Karpas-422 (cell line): ENCODE results near the gene EEF1E1. TPM values are rescaled to one million over a fixed set of nuclear protein-coding genes. Genes with fewer than 3 reads are reported as not detected.

Source experiments
- DNase-seq: peaks from one replicate; pipeline ENCODE4 v3.0.0-alpha.2; 2015
- H2AFZ ChIP-seq: fragments of 200-600 bp; sonication (generic); 2 replicates; pipeline ENCODE4 v1.6.1; 2014; ENCODE audit warnings: antibody characterized with exemption, low read length, mixed read lengths
- H3K27ac ChIP-seq: fragments of 200-600 bp; sonication (generic); 2 replicates; pipeline ENCODE4 v1.5.1; 2014; ENCODE audit warnings: mild to moderate bottlenecking, low read length, moderate library complexity
- H3K27me3 ChIP-seq: fragments of 200-600 bp; sonication (generic); 2 replicates; pipeline ENCODE4 v1.6.1; 2014; ENCODE audit warnings: low read length, mixed read lengths
- H3K36me3 ChIP-seq: fragments of 200-600 bp; sonication (generic); 2 replicates; pipeline ENCODE4 v1.6.1; 2014; ENCODE audit warnings: low read length, mixed read lengths; ENCODE audit not compliant: insufficient read depth
- H3K4me1 ChIP-seq: fragments of 200-600 bp; sonication (generic); 2 replicates; pipeline ENCODE4 v1.6.1; 2014; ENCODE audit warnings: mild to moderate bottlenecking, low read length, mixed read lengths
- H3K4me2 ChIP-seq: fragments of 200-600 bp; sonication (generic); 2 replicates; pipeline ENCODE4 v1.6.1; 2014; ENCODE audit warnings: low read length, low read depth, mild to moderate bottlenecking; ENCODE audit not compliant: poor library complexity, severe bottlenecking
- H3K4me3 ChIP-seq: fragments of 200-600 bp; sonication (generic); 2 replicates; pipeline ENCODE4 v1.5.1; 2014; ENCODE audit warnings: mild to moderate bottlenecking, antibody characterized with exemption, low read length, mixed read lengths
- H3K79me2 ChIP-seq: fragments of 200-600 bp; sonication (generic); 2 replicates; pipeline ENCODE4 v1.6.1; 2014; ENCODE audit warnings: mild to moderate bottlenecking, low read length, mixed read lengths
- H3K9ac ChIP-seq: fragments of 200-600 bp; sonication (generic); 2 replicates; pipeline ENCODE4 v1.6.0; 2014; ENCODE audit warnings: low read length
- H3K9me2 ChIP-seq: fragments of 200-600 bp; sonication (generic), shearing (Covaris generic); replicated peaks from 2 replicates; pipeline ENCODE4 v1.6.0; 2014; ENCODE audit warnings: mild to moderate bottlenecking, low read length, moderate library complexity; ENCODE audit not compliant: insufficient read depth
- H3K9me3 ChIP-seq: fragments of 300-700, 200-600 bp; sonication (generic); 2 replicates; pipeline ENCODE4 v1.6.1; 2014; ENCODE audit warnings: low read length, mixed read lengths
- H4K20me1 ChIP-seq: fragments of 200-600 bp; sonication (generic); 2 replicates; pipeline ENCODE4 v1.6.1; 2014; ENCODE audit warnings: mild to moderate bottlenecking, antibody characterized with exemption, low read length, low read depth; ENCODE audit not compliant: insufficient read depth
- total RNA-seq: library from RNA; depleted of rRNA; stranded (reverse); fragments of >200 nt; shearing (Covaris generic); gene quantifications from 2 replicates; pipeline ENCODE4 v1.2.3, GENCODE V29; 2014; ENCODE audit warnings: low replicate concordance

EEF1E1 gene
- total RNA-seq, 1 experiment from 2014 or later: 74.9 TPM

DNA sequence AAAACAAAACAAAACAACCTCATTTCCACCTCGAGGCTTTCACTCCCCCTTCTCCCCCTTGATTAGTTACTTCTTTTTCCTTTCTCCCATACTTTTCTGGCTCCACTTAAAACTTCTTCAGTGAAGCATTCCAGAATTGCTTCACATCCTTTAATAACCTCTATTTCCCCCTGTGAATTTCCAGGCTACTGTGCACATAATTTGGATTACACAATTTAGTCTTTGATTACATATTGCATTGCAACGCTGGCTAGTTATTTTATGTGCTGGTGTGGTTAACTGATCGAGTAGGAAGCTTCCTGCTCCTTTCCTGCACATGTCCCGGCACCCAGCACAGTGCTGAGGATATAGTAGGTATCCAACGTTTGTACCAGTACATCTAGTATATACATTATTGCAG is 28.1 kb upstream of the EEF1E1 start:
- Histone ChIP-seq H3K4me2 (no peak overlapping the region), H3K9ac (no peak overlapping the region), H3K27ac (no peak overlapping the region), H3K4me3 (no peak overlapping the region), H4K20me1 (no peaks in the 10 kb centered on the region), H3K79me2 (no peaks in the 10 kb centered on the region), H2AFZ (no peak overlapping the region), H3K9me3 (no peaks in the 10 kb centered on the region), H3K9me2 (no peaks in the 10 kb centered on the region), H3K27me3 (no peaks in the 10 kb centered on the region), H3K4me1 (no peaks in the 10 kb centered on the region), H3K36me3 (no peaks in the 10 kb centered on the region)
- DNase-seq: no peak

DNA sequence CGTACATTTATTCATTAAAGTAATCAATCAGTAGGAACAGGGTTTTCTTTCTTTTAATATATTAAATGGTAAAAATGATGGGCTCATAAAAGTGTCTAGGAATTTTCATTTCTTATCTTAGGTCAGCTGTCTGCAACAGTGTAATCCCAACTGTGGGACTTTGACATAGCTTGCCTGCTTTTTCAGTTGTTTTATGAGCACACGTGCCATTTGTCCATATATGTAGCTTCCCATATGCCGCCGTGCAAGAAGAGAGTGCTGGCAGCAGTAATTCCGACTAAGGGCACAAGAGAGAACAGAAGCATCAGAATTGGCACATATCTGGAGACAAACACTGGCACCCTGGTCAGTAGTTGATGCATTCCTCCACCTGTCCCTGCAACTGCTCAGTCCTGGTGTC is 20.9 kb upstream of the EEF1E1 start:
- Histone ChIP-seq H3K27ac (no peak overlapping the region), H4K20me1 (no peaks in the 10 kb centered on the region), H3K79me2 (no peaks in the 10 kb centered on the region)

GRCh38 chr6:8114956-8115355 is 12.6 kb upstream of the EEF1E1 start:
- Histone ChIP-seq H3K4me3 (no peak overlapping the region), H4K20me1 (no peaks in the 10 kb centered on the region), H3K27me3 (no peaks in the 10 kb centered on the region)

More for the DNA sequence above, 20.9 kb upstream of the EEF1E1 start:
- Histone ChIP-seq H3K4me2 (no peak overlapping the region), H3K9me3 (no peaks in the 10 kb centered on the region), H2AFZ (no peak overlapping the region), H3K4me1 (no peaks in the 10 kb centered on the region), H3K9me2 (no peaks in the 10 kb centered on the region), H3K36me3 (no peaks in the 10 kb centered on the region), H3K4me3 (no peak overlapping the region), H3K27me3 (no peaks in the 10 kb centered on the region), H3K9ac (no peak overlapping the region)
- DNase-seq: no peak

GRCh38 chr6:8113131-8113654 is 10.8 kb upstream of the EEF1E1 start:
- no peak overlapping the region for H2AFZ ChIP-seq
- H3K79me2 ChIP-seq: no peaks in the 10 kb centered on the region
- H3K27ac ChIP-seq: no peak overlapping the region
- H3K9me3 ChIP-seq: no peaks in the 10 kb centered on the region
- no peak overlapping the region for H3K4me3 ChIP-seq
- no peaks in the 10 kb centered on the region for H3K4me1 ChIP-seq
- DNase-seq: no peak
- H3K9me2 ChIP-seq: no peaks in the 10 kb centered on the region
- no peak overlapping the region for H3K9ac ChIP-seq
- H3K27me3 ChIP-seq: no peaks in the 10 kb centered on the region
- H3K4me2 ChIP-seq: no peak overlapping the region
- no peaks in the 10 kb centered on the region for H3K36me3 ChIP-seq
- no peaks in the 10 kb centered on the region for H4K20me1 ChIP-seq

More at GRCh38 chr6:8114956-8115355, 12.6 kb upstream of the EEF1E1 start:
- H3K4me1 ChIP-seq: no peaks in the 10 kb centered on the region
- H3K27ac ChIP-seq: no peak overlapping the region
- H3K9ac ChIP-seq: no peak overlapping the region
- H3K79me2 ChIP-seq: no peaks in the 10 kb centered on the region
- no peaks in the 10 kb centered on the region for H3K9me3 ChIP-seq
- H3K9me2 ChIP-seq: no peaks in the 10 kb centered on the region
- H3K4me2 ChIP-seq: no peak overlapping the region
- no peak for DNase-seq
- H3K36me3 ChIP-seq: no peaks in the 10 kb centered on the region
- no peak overlapping the region for H2AFZ ChIP-seq

DNA sequence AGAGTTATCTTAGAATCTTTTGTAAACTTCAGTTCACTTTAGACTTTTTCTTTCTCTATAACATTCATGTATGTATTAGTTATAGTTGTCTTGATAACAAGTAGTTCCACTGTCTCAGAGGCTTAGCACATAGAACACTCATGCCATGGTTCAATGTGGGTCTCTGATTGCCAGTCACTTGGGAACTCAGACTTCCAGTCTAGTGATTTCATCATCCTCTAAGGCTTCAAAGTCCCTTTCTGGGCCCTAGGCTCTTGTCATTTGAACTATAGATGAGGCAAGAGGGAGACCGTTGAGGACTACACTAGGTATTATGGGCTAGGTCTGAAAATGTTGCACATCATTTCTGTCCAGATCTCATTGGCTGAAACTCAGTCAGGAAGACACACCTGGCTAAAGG is 8.4 kb upstream of the EEF1E1 start:
- Histone ChIP-seq H3K4me3 (no peak overlapping the region), H3K9me2 (no peaks in the 10 kb centered on the region), H3K79me2 (no peaks in the 10 kb centered on the region), H3K4me2 (no peak overlapping the region), H3K9me3 (no peaks in the 10 kb centered on the region), H3K27ac (no peak overlapping the region), H3K36me3 (no peaks in the 10 kb centered on the region), H2AFZ (no peak overlapping the region), H4K20me1 (no peaks in the 10 kb centered on the region), H3K27me3 (no peaks in the 10 kb centered on the region), H3K9ac (no peak overlapping the region), H3K4me1 (no peaks in the 10 kb centered on the region)
- no peak for DNase-seq

GRCh38 chr6:8110117-8110721 is 7.9 kb upstream of the EEF1E1 start:
- Histone ChIP-seq H3K79me2 (no peaks in the 10 kb centered on the region), H3K4me1 (no peaks in the 10 kb centered on the region), H3K27me3 (no peaks in the 10 kb centered on the region), H3K9me2 (no peaks in the 10 kb centered on the region), H3K9ac (no peak overlapping the region), H2AFZ (no peak overlapping the region), H3K9me3 (no peaks in the 10 kb centered on the region), H3K4me2 (no peak overlapping the region), H3K27ac (no peak overlapping the region), H4K20me1 (no peaks in the 10 kb centered on the region), H3K36me3 (no peaks in the 10 kb centered on the region), H3K4me3 (no peak overlapping the region)
- no peak for DNase-seq

- H3K4me3 ChIP-seq: no peak overlapping the region
- no peak overlapping the region for H3K9ac ChIP-seq
- no peaks in the 10 kb centered on the region for H3K9me3 ChIP-seq
- no peaks in the 10 kb centered on the region for H3K4me1 ChIP-seq
- H3K9me2 ChIP-seq: no peaks in the 10 kb centered on the region
- H3K36me3 ChIP-seq: no peaks in the 10 kb centered on the region
- no peak overlapping the region for H3K4me2 ChIP-seq
- H3K27ac ChIP-seq: no peak overlapping the region
- H2AFZ ChIP-seq: no peak overlapping the region
- H3K79me2 ChIP-seq: no peaks in the 10 kb centered on the region
- H4K20me1 ChIP-seq: no peaks in the 10 kb centered on the region
- no peaks in the 10 kb centered on the region for H3K27me3 ChIP-seq
- DNase-seq: no peak
Observed at GRCh38 chr6:8108759-8109539, 6.6 kb upstream of the EEF1E1 start.

GRCh38 chr6:8108031-8108660 is 5.8 kb upstream of the EEF1E1 start:
- Histone ChIP-seq H3K9me3 (no peaks in the 10 kb centered on the region), H3K27ac (no peak overlapping the region), H3K4me1 (no peaks in the 10 kb centered on the region), H3K9me2 (no peaks in the 10 kb centered on the region), H3K9ac (no peak overlapping the region), H3K79me2 (no peaks in the 10 kb centered on the region), H3K27me3 (no peaks in the 10 kb centered on the region), H3K4me2 (no peak overlapping the region), H3K36me3 (no peaks in the 10 kb centered on the region), H3K4me3 (no peak overlapping the region), H2AFZ (no peak overlapping the region), H4K20me1 (no peaks in the 10 kb centered on the region)
- no peak for DNase-seq
